HUES48 (cell line): ENCODE measurements around the gene HLA-B.

ENCODE experiments used
- H3K27ac ChIP-seq: one replicate; pipeline ENCODE4 v1.7.0; 2013; ENCODE audit warnings: low read depth, low read length, inconsistent platforms
- H3K27me3 ChIP-seq: 2 replicates; pipeline ENCODE4 v1.6.1; 2013; ENCODE audit warnings: mild to moderate bottlenecking, low read length; ENCODE audit not compliant: control insufficient read depth, insufficient read depth
- H3K36me3 ChIP-seq: 2 replicates; pipeline ENCODE4 v1.6.1; 2013; ENCODE audit warnings: low read length; ENCODE audit not compliant: control insufficient read depth, insufficient read depth
- H3K4me1 ChIP-seq: 2 replicates; pipeline ENCODE4 v1.6.1; 2013; ENCODE audit warnings: mild to moderate bottlenecking, low read length; ENCODE audit not compliant: control insufficient read depth, insufficient read depth
- H3K4me3 ChIP-seq: 2 replicates; pipeline ENCODE4 v1.5.1; 2013; ENCODE audit warnings: mild to moderate bottlenecking, low read depth, low read length
- H3K9ac ChIP-seq: 2 replicates; pipeline ENCODE4 v1.6.1; 2013; ENCODE audit warnings: mild to moderate bottlenecking, low read depth, low read length, moderate library complexity
- H3K9me3 ChIP-seq: 2 replicates; pipeline ENCODE4 v1.6.1; 2013; ENCODE audit warnings: low read length; ENCODE audit not compliant: control insufficient read depth, insufficient read depth

HLA-B gene

GRCh38 chr6:31332637-31333602, 24.1 kb downstream of the HLA-B start:
- H3K4me1 ChIP-seq: no peaks in the 10 kb centered on the region
- no peak overlapping the region for H3K9ac ChIP-seq
- no peak overlapping the region for H3K27ac ChIP-seq
- H3K27me3 ChIP-seq: no peaks in the 10 kb centered on the region
- H3K4me3 ChIP-seq: no peak overlapping the region
- H3K9me3 ChIP-seq: peaks cover 30% of the 10 kb centered on the region
- no peaks in the 10 kb centered on the region for H3K36me3 ChIP-seq

GRCh38 chr6:31328355-31328960, 28.5 kb downstream of the HLA-B start:
- H3K36me3 ChIP-seq: no peaks in the 10 kb centered on the region
- no peak overlapping the region for H3K4me3 ChIP-seq
- H3K4me1 ChIP-seq: no peaks in the 10 kb centered on the region
- H3K27ac ChIP-seq: no peak overlapping the region
- no peak overlapping the region for H3K9ac ChIP-seq
- H3K9me3 ChIP-seq: peaks cover 15% of the 10 kb centered on the region; the same call in 1 of the 2 replicates
- no peaks in the 10 kb centered on the region for H3K27me3 ChIP-seq

- no peaks in the 10 kb centered on the region for H3K4me1 ChIP-seq
Observed at GRCh38 chr6:31321820-31322219, 35.2 kb downstream of the HLA-B start.

GRCh38 chr6:31321005-31321707, 35.8 kb downstream of the HLA-B start:
- Histone ChIP-seq H3K27ac (no peak overlapping the region), H3K9ac (no peak overlapping the region), H3K9me3 (no peaks in the 10 kb centered on the region), H3K27me3 (no peaks in the 10 kb centered on the region), H3K4me3 (no peak overlapping the region), H3K4me1 (no peaks in the 10 kb centered on the region), H3K36me3 (no peaks in the 10 kb centered on the region)

More at GRCh38 chr6:31321820-31322219, 35.2 kb downstream of the HLA-B start:
- Histone ChIP-seq H3K27me3 (no peaks in the 10 kb centered on the region), H3K36me3 (no peaks in the 10 kb centered on the region), H3K4me3 (no peak overlapping the region), H3K27ac (no peak overlapping the region), H3K9me3 (no peaks in the 10 kb centered on the region), H3K9ac (no peak overlapping the region)

GRCh38 chr6:31317036-31317435, 39.9 kb downstream of the HLA-B start:
- Histone ChIP-seq H3K27me3 (no peaks in the 10 kb centered on the region; the same call in 1 of the 2 replicates), H3K4me3 (no peak overlapping the region)

GRCh38 chr6:31309641-31310040, 47.3 kb downstream of the HLA-B start:
- H3K4me1 ChIP-seq: no peaks in the 10 kb centered on the region
- no peak overlapping the region for H3K4me3 ChIP-seq
- peaks cover 7% of the 10 kb centered on the region for H3K27me3 ChIP-seq
- no peaks in the 10 kb centered on the region for H3K9me3 ChIP-seq
- no peak overlapping the region for H3K27ac ChIP-seq
- H3K36me3 ChIP-seq: no peaks in the 10 kb centered on the region
- H3K9ac ChIP-seq: no peak overlapping the region

More at GRCh38 chr6:31317036-31317435, 39.9 kb downstream of the HLA-B start:
- H3K9ac ChIP-seq: no peak overlapping the region
- no peaks in the 10 kb centered on the region for H3K36me3 ChIP-seq
- H3K27ac ChIP-seq: no peak overlapping the region
- H3K4me1 ChIP-seq: no peaks in the 10 kb centered on the region
- H3K9me3 ChIP-seq: no peaks in the 10 kb centered on the region

GRCh38 chr6:31308845-31309175, 48.2 kb downstream of the HLA-B start:
- Histone ChIP-seq H3K9me3 (no peaks in the 10 kb centered on the region), H3K27ac (no peak overlapping the region), H3K36me3 (no peaks in the 10 kb centered on the region), H3K9ac (no peak overlapping the region), H3K4me3 (peak overlapping the region; percentile 56; the same call in 1 of the 2 replicates), H3K27me3 (peaks cover 7% of the 10 kb centered on the region), H3K4me1 (no peaks in the 10 kb centered on the region)

GRCh38 chr6:31308050-31308844, 48.7 kb downstream of the HLA-B start:
- Histone ChIP-seq H3K27ac (no peak overlapping the region), H3K9ac (no peak overlapping the region), H3K27me3 (peaks cover 7% of the 10 kb centered on the region), H3K4me1 (no peaks in the 10 kb centered on the region), H3K4me3 (peak overlapping the region; percentile 56), H3K9me3 (no peaks in the 10 kb centered on the region), H3K36me3 (no peaks in the 10 kb centered on the region)

GRCh38 chr6:31307669-31308049, 49.3 kb downstream of the HLA-B start:
- H3K27ac ChIP-seq: no peak overlapping the region

GRCh38 chr6:31305703-31306219, 51.2 kb downstream of the HLA-B start:
- Histone ChIP-seq H3K4me1 (no peaks in the 10 kb centered on the region), H3K27ac (no peak overlapping the region), H3K27me3 (peaks cover 7% of the 10 kb centered on the region), H3K9ac (no peak overlapping the region), H3K36me3 (no peaks in the 10 kb centered on the region), H3K9me3 (no peaks in the 10 kb centered on the region), H3K4me3 (no peak overlapping the region)

More at GRCh38 chr6:31307669-31308049, 49.3 kb downstream of the HLA-B start:
- H3K9me3 ChIP-seq: no peaks in the 10 kb centered on the region
- H3K9ac ChIP-seq: no peak overlapping the region
- H3K4me3 ChIP-seq: no peak overlapping the region
- H3K36me3 ChIP-seq: no peaks in the 10 kb centered on the region
- peaks cover 7% of the 10 kb centered on the region for H3K27me3 ChIP-seq
- no peaks in the 10 kb centered on the region for H3K4me1 ChIP-seq
